ENCODE results near the gene SH3RF3.

- TF ChIP-seq GATA3 (IDR thresholded peaks at IDR 0.05; ENCODE audit: low read depth, low read length) (no peak), GATA2 (IDR thresholded peaks at IDR 0.05; ENCODE audit: low read depth, low read length) (no peak)
Measured at GRCh38 chr2:109364217-109364616, 235.2 kb downstream of the SH3RF3 start.
